H1 (cell line): Measurements from ENCODE around the gene EDEM2. TPM values are rescaled to one million over a fixed set of nuclear protein-coding genes. Genes with fewer than 3 reads are reported as not detected.

Experiments
- CTCF ChIA-PET: fragments of 300-600 bp; sonication (Branson Sonifier 250); formaldehyde crosslinking; loops from one replicate; lab custom pipeline; 2021; ENCODE audit not compliant: partially characterized antibody; lab: Charles Lee
- POLR2A ChIA-PET: fragments of 300-600 bp; sonication (Branson Sonifier 250); formaldehyde crosslinking; loops from one replicate; lab custom pipeline; 2021; ENCODE audit warnings: inconsistent platforms; ENCODE audit not compliant: partially characterized antibody; lab: Charles Lee
- DNase-seq, 2 experiments: peaks; one replicate each; pipeline versions ENCODE4 v3.0.0 to v3.0.0-alpha.2; 2010 to 2022; ENCODE audit warnings: low spot score in 2 of 2, low read depth in 1 of 2, mixed read lengths in 1 of 2
- FAIRE-seq: peaks from 2 replicates; lab custom pipeline; 2011; peaks lifted over from hg19 to GRCh38; lab: Jason Lieb, UNC
- H2AFZ ChIP-seq: 2 replicates; pipeline ENCODE4 v1.8.1; 2012; ENCODE audit warnings: low read length, inconsistent platforms
- H2AK5ac ChIP-seq: 2 replicates; pipeline ENCODE4 v1.6.1; 2013; ENCODE audit warnings: low read depth, low read length
- H2BK120ac ChIP-seq: replicated peaks from 2 replicates; pipeline ENCODE3; 2013; ENCODE audit warnings: low read depth, low read length, inconsistent platforms
- H2BK12ac ChIP-seq: 2 replicates; pipeline ENCODE4 v1.6.1; 2013; ENCODE audit warnings: low read depth, low read length
- H2BK15ac ChIP-seq: 2 replicates; pipeline ENCODE4 v1.6.1; 2013; ENCODE audit warnings: low read length
- H2BK20ac ChIP-seq: 2 replicates; pipeline ENCODE4 v1.6.1; 2013; ENCODE audit warnings: low read length
- H2BK5ac ChIP-seq: 2 replicates; pipeline ENCODE4 v1.6.1; 2013; ENCODE audit warnings: low read depth, low read length
- H3K14ac ChIP-seq: 2 replicates; pipeline ENCODE4 v1.6.1; 2013; ENCODE audit warnings: inconsistent platforms; ENCODE audit not compliant: insufficient read length
- H3K18ac ChIP-seq: 2 replicates; pipeline ENCODE4 v1.6.1; 2013; ENCODE audit warnings: low read length; ENCODE audit errors: extremely low read depth
- H3K23ac ChIP-seq: 2 replicates; pipeline ENCODE4 v1.6.1; 2013; ENCODE audit warnings: inconsistent platforms; ENCODE audit not compliant: insufficient read length
- H3K23me2 ChIP-seq: 2 replicates; pipeline ENCODE4 v1.6.1; 2013; ENCODE audit warnings: low read depth, low read length
- H3K27ac ChIP-seq: 2 replicates; pipeline ENCODE4 v1.6.1; 2011; ENCODE audit warnings: low read depth, low read length, inconsistent platforms
- H3K27me3 ChIP-seq, 4 experiments: replicated peaks in 1 of 4; 1 replicate in 1 of 4; 2 replicates in 3 of 4; pipeline versions ENCODE4 v1.6.1 to v1.8.1; 2011 to 2013; ENCODE audit warnings: low read length in 3 of 4, mild to moderate bottlenecking in 3 of 4, inconsistent platforms in 2 of 4, mixed read lengths in 2 of 4, moderate library complexity in 1 of 4; ENCODE audit not compliant: control insufficient read depth in 3 of 4, insufficient read depth in 3 of 4; ENCODE audit errors: extremely low read depth in 1 of 4
- H3K36me3 ChIP-seq, 4 experiments: 2 replicates each; pipeline versions ENCODE4 v1.6.1 to v1.8.1; 2011 to 2013; ENCODE audit warnings: mild to moderate bottlenecking in 4 of 4, low read length in 3 of 4, moderate library complexity in 2 of 4, control low read depth in 1 of 4, inconsistent platforms in 1 of 4; ENCODE audit not compliant: insufficient read depth in 4 of 4, control insufficient read depth in 2 of 4
- H3K4ac ChIP-seq: replicated peaks from 2 replicates; pipeline ENCODE3; 2013; ENCODE audit warnings: low read length, low read depth, mixed read lengths, inconsistent platforms; ENCODE audit not compliant: insufficient read length
- H3K4me1 ChIP-seq, 4 experiments: replicated peaks in 1 of 4; 1 replicate in 1 of 4; 2 replicates in 3 of 4; pipeline versions ENCODE4 v1.6.1 to v1.8.1; 2011 to 2013; ENCODE audit warnings: low read length in 3 of 4, inconsistent platforms in 2 of 4, mixed read lengths in 1 of 4; ENCODE audit not compliant: insufficient read depth in 4 of 4, control insufficient read depth in 3 of 4
- H3K4me2 ChIP-seq, 2 experiments: 2 replicates each; pipeline versions ENCODE4 v1.6.1 to v1.8.1; 2011 to 2013; ENCODE audit warnings: low read depth in 2 of 2, low read length in 2 of 2, control low read depth in 1 of 2, inconsistent platforms in 1 of 2, mild to moderate bottlenecking in 1 of 2; ENCODE audit not compliant: insufficient read depth in 1 of 2
- H3K4me3 ChIP-seq, 4 experiments: fragments of 200-600, 300-600 bp in 1 of 4; sonication (generic), shearing (Covaris generic), sonication (Bioruptor Twin) in 1 of 4; 2 replicates each; pipeline versions ENCODE4 v1.5.1 to v1.8.1; 2011 to 2016; ENCODE audit warnings: low read length in 4 of 4, low read depth in 3 of 4, control low read depth in 2 of 4, inconsistent platforms in 2 of 4, mild to moderate bottlenecking in 2 of 4, mixed read lengths in 1 of 4, moderate library complexity in 1 of 4; ENCODE audit not compliant: insufficient read depth in 2 of 4; ENCODE audit errors: extremely low read depth in 1 of 4
- H3K56ac ChIP-seq: replicated peaks from 2 replicates; pipeline ENCODE3; 2013; ENCODE audit warnings: low read depth, mild to moderate bottlenecking, mixed read lengths, low read length, inconsistent platforms; ENCODE audit not compliant: insufficient read length
- H3K79me1 ChIP-seq: 2 replicates; pipeline ENCODE4 v1.6.1; 2013; ENCODE audit warnings: low read depth, low read length, control low read depth
- H3K79me2 ChIP-seq, 2 experiments: 2 replicates each; pipeline versions ENCODE4 v1.6.1 to v1.8.1; 2012 to 2013; ENCODE audit warnings: low read length in 2 of 2, mild to moderate bottlenecking in 2 of 2, inconsistent platforms in 1 of 2; ENCODE audit not compliant: insufficient read depth in 2 of 2, control insufficient read depth in 1 of 2
- H3K9ac ChIP-seq, 4 experiments: replicated peaks in 1 of 4; 1 replicate in 1 of 4; 2 replicates in 3 of 4; pipeline versions ENCODE4 v1.6.1 to v1.8.1; 2011 to 2013; ENCODE audit warnings: low read depth in 3 of 4, low read length in 3 of 4, control low read depth in 2 of 4, mild to moderate bottlenecking in 2 of 4, moderate library complexity in 2 of 4, inconsistent platforms in 1 of 4; ENCODE audit errors: extremely low read depth in 1 of 4
- H3K9me3 ChIP-seq, 2 experiments: 2 replicates each; pipeline versions ENCODE4 v1.6.1 to v1.8.1; 2012 to 2013; ENCODE audit warnings: mild to moderate bottlenecking in 2 of 2, moderate library complexity in 2 of 2, control low read depth in 1 of 2, inconsistent platforms in 1 of 2, low read depth in 1 of 2, low read length in 1 of 2, mixed read lengths in 1 of 2; ENCODE audit not compliant: insufficient read depth in 2 of 2
- H4K20me1 ChIP-seq, 2 experiments: replicated peaks in 1 of 2; 2 replicates each; pipeline versions ENCODE3 to v1.8.1; 2011 to 2013; ENCODE audit warnings: inconsistent platforms in 2 of 2, low read length in 2 of 2, mild to moderate bottlenecking in 1 of 2; ENCODE audit not compliant: insufficient read depth in 2 of 2, control insufficient read depth in 1 of 2
- H4K5ac ChIP-seq: 2 replicates; pipeline ENCODE4 v1.6.1; 2013; ENCODE audit warnings: low read length, low read depth, mixed read lengths, inconsistent platforms; ENCODE audit not compliant: insufficient read length
- H4K8ac ChIP-seq: 2 replicates; pipeline ENCODE4 v1.8.0; 2013; ENCODE audit warnings: mild to moderate bottlenecking, moderate library complexity, low read length, inconsistent platforms; ENCODE audit not compliant: insufficient read depth; ENCODE audit errors: extremely low read depth
- H4K91ac ChIP-seq: replicated peaks from 2 replicates; pipeline ENCODE3; 2013; ENCODE audit warnings: low read length, mixed read lengths, inconsistent platforms; ENCODE audit not compliant: insufficient read length
- ATF2 ChIP-seq: IDR thresholded peaks from 2 replicates; pipeline ENCODE4 v1.6.1; 2012; ENCODE audit warnings: low read length, inconsistent platforms
- BACH1 ChIP-seq: IDR thresholded peaks from 2 replicates; pipeline ENCODE4 v1.6.1; 2012; ENCODE audit warnings: low read length, improper control_type of control experiment
- POU5F1 ChIP-seq: IDR thresholded peaks from 2 replicates; pipeline ENCODE4 v1.6.1; 2011; ENCODE audit warnings: low read depth, mild to moderate bottlenecking, low read length, moderate library complexity
- SUZ12 ChIP-seq: fragments of 200-600 bp; sonication (generic); IDR thresholded peaks from 2 replicates; pipeline ENCODE4 v1.6.1; 2012; ENCODE audit warnings: mild to moderate bottlenecking, inconsistent platforms, low read length, moderate library complexity, mixed read lengths
- WGBS, 2 experiments: shearing (Covaris generic) in 1 of 2; methylation state at CpG; one replicate each; pipeline versions ENCODE4 v1.1.6 to v1.1.7; 2013 to 2015; ENCODE audit warnings: low lambda C conversion rate in 2 of 2, mixed read lengths in 2 of 2, inconsistent platforms in 1 of 2, low coverage in 1 of 2, missing lambda C conversion rate in 1 of 2; ENCODE audit not compliant: insufficient replicate concordance in 2 of 2, insufficient coverage in 1 of 2, insufficient read length in 1 of 2; ENCODE audit errors: extremely low coverage in 1 of 2, missing lambda C conversion rate in 1 of 2; 5-methylcytosine and 5-hydroxymethylcytosine counted together
- polyA plus RNA-seq, 7 experiments: library from polyadenylated mRNA; depleted of rRNA in 3 of 7; stranded (reverse) in 5 of 7; unstranded in 2 of 7; fragments of >200 nt in 5 of 7; fragments of 200-250 nt in 2 of 7; gene quantifications; 1 replicate in 5 of 7; 2 replicates in 1 of 7; 4 replicates in 1 of 7; pipeline versions ENCODE4 v1.2.1 to v1.2.3, GENCODE V29; 2011 to 2013; ENCODE audit warnings: missing spikeins in 2 of 7, mixed read lengths in 2 of 7
- total RNA-seq: library from RNA; stranded (reverse); fragmentation: NEBNext Ultra II Directional; extraction: Animal tissue kit (Norgen Biotek cat#: 25700); gene quantifications from 2 replicates; pipeline ENCODE4 v1.2.1, GENCODE V29; 2021
- TF ChIP-seq, protein P1 (sequence below), 3 experiments: IDR thresholded peaks; 1 replicate in 2 of 3; 2 replicates in 1 of 3; pipeline versions ENCODE4 v1.5.1 to v1.6.1; 2011; ENCODE audit warnings: low read length in 3 of 3, mild to moderate bottlenecking in 3 of 3, inconsistent platforms in 2 of 3, low read depth in 1 of 3, moderate library complexity in 1 of 3; ENCODE audit not compliant: insufficient read depth in 1 of 3; ENCODE audit errors: control extremely low read depth in 1 of 3

EDEM2 gene
- total and polyA plus RNA-seq, 2 of the 8 experiments (the other 6 are each of a cell fraction or from before 2014, with no cell fraction given), result 15.2 to 19.6 TPM

DNA sequence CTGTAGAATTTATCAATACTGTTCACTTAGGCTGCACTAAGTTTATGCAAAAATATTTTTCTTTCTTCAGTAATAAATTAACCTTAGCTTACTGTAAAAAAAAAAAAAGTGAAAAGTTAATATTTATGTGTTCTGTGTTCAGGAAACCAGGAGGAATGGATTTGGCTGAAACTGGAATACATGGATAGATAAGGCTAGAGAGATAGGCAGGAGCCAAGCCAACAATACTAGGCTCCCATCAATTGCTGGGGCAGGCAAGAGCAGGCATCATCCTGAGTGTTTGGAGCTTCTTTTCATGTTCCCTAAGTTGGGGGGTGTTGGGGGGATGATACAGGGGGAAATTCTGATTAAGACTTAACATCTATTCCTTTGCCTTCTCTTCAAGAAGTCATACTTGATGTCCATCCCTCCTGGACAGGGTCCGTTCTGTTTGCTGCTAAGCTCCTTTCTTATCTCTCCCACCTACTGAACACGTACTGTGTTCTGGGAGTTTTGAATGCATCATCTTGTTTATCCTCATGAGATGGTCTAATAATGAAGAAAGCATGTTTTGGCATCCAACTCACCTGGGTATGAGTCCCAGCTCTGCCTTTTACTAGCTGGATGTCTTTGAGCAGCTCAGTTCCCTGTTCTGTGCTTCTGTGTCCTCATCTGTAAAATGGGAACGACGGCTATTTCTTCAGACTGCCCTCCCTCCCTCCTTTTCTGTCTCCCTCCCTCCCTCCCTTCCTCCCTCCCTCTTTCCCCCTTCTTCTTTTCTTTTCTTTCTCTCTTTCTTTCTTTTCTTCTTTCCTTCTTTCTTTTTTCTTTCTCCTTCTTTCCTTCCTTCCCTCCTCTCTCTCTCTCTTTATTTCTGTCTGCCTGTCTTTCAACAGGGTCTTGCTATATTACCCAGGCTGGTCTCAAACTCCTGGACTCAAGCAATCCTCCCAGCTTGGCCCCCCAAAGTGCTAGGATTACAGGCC, 18.4 kb upstream of the EDEM2 start:
- H2AFZ ChIP-seq, result no peak overlapping the region
- POLR2A ChIA-PET, result interaction anchor here (0.5 to 1.5 kb wide), 4 partner anchors 9 to 98 kb away, joined by 3 to 5 read pairs (median 4); partner anchors contain the start of gene EDEM2
- no peak for TF ChIP-seq SUZ12
- no peak for TF ChIP-seq ATF2
- no peak for TF ChIP-seq POU5F1
- TF ChIP-seq, protein P1, sequence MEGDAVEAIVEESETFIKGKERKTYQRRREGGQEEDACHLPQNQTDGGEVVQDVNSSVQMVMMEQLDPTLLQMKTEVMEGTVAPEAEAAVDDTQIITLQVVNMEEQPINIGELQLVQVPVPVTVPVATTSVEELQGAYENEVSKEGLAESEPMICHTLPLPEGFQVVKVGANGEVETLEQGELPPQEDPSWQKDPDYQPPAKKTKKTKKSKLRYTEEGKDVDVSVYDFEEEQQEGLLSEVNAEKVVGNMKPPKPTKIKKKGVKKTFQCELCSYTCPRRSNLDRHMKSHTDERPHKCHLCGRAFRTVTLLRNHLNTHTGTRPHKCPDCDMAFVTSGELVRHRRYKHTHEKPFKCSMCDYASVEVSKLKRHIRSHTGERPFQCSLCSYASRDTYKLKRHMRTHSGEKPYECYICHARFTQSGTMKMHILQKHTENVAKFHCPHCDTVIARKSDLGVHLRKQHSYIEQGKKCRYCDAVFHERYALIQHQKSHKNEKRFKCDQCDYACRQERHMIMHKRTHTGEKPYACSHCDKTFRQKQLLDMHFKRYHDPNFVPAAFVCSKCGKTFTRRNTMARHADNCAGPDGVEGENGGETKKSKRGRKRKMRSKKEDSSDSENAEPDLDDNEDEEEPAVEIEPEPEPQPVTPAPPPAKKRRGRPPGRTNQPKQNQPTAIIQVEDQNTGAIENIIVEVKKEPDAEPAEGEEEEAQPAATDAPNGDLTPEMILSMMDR (IDR thresholded peaks at IDR 0.05; ENCODE audit: control extremely low read depth in 1 of 3, insufficient read depth in 1 of 3, low read depth in 1 of 3, low read length in 3 of 3), result no peak
- TF ChIP-seq BACH1, result no peak

More for the DNA sequence above, 18.4 kb upstream of the EDEM2 start:
- no peaks in the 10 kb centered on the region for H3K79me2 ChIP-seq
- H2AK5ac ChIP-seq, result peak overlapping the region; percentile 65; the same call in 1 of the 2 replicates
- H2BK120ac ChIP-seq, result no peak overlapping the region
- H4K8ac ChIP-seq, result no peak overlapping the region
- H3K27ac ChIP-seq, result no peak overlapping the region
- no peak overlapping the region for H4K5ac ChIP-seq
- peak overlapping the region; percentile 5 for H4K91ac ChIP-seq
- peak overlapping the region; percentile 52 to 62; a peak in 3 of 4 replicates for H3K4me2 ChIP-seq
- no peak overlapping the region for H3K4ac ChIP-seq
- H3K56ac ChIP-seq, result no peak overlapping the region
- H3K23ac ChIP-seq, result no peak overlapping the region
- H4K20me1 ChIP-seq, result no peaks in the 10 kb centered on the region
- no peak overlapping the region for H2BK15ac ChIP-seq
- H3K4me3 ChIP-seq, result peak overlapping the region in 1 of 4 experiments; percentile 11; a peak in 1 of 8 replicates
- H3K27me3 ChIP-seq, result no peaks in the 10 kb centered on the region
- H3K9me3 ChIP-seq, result no peaks in the 10 kb centered on the region
- H3K18ac ChIP-seq, result no peak overlapping the region
- no peak overlapping the region for H2BK5ac ChIP-seq
- peaks cover 3 to 8% (median 6%) of the 10 kb centered on the region in 4 experiments; a peak in 6 of 7 replicates for H3K4me1 ChIP-seq
- no peaks in the 10 kb centered on the region for H3K23me2 ChIP-seq
- H3K36me3 ChIP-seq, result no peaks in the 10 kb centered on the region
- FAIRE-seq (no peak), DNase-seq (no peak)
- no peak overlapping the region; a peak in 1 of 7 replicates for H3K9ac ChIP-seq
- 83% methylated on average over 3 of the region's 4 CpGs; no CpG with 5 or more reads in 1 of the 2 experiments for WGBS, 2 experiments
- peak overlapping the region; percentile 30; the same call in 1 of the 2 replicates for H2BK12ac ChIP-seq
- peak overlapping the region; percentile 91; the same call in 1 of the 2 replicates for H2BK20ac ChIP-seq
- CTCF ChIA-PET, result interaction anchor here (0.6 to 3.0 kb wide), 7 partner anchors 11 to 56 kb away, joined by 3 to 11 read pairs (median 4); partner anchors contain the start of gene EDEM2
- no peak overlapping the region for H3K14ac ChIP-seq
- no peaks in the 10 kb centered on the region for H3K79me1 ChIP-seq
